H9 (cell line): Measurements from ENCODE around the gene ANK2. TPM values are rescaled to one million over a fixed set of nuclear protein-coding genes. Genes with fewer than 3 reads are reported as not detected.

Experiments
- DNase-seq: peaks from one replicate; pipeline ENCODE4 v3.0.0-alpha.2; 2017
- H2AFZ ChIP-seq: one replicate; pipeline ENCODE4 v1.6.1; 2013; ENCODE audit warnings: mild to moderate bottlenecking, low read length, control low read depth, moderate library complexity
- H2AK5ac ChIP-seq: 2 replicates; pipeline ENCODE4 v1.6.1; 2013; ENCODE audit warnings: low read length, control low read depth, mixed read lengths; ENCODE audit not compliant: insufficient read length
- H2BK120ac ChIP-seq: one replicate; pipeline ENCODE4 v1.6.1; 2013; ENCODE audit warnings: low read depth, mild to moderate bottlenecking, low read length, control low read depth, inconsistent platforms; ENCODE audit not compliant: poor library complexity, severe bottlenecking
- H2BK12ac ChIP-seq: 2 replicates; pipeline ENCODE4 v1.6.1; 2013; ENCODE audit warnings: low read length, control low read depth, mixed read lengths, low read depth; ENCODE audit not compliant: insufficient read length
- H2BK15ac ChIP-seq: 2 replicates; pipeline ENCODE4 v1.6.1; 2013; ENCODE audit warnings: low read depth, low read length, control low read depth
- H2BK20ac ChIP-seq: one replicate; pipeline ENCODE4 v1.6.1; 2013; ENCODE audit warnings: low read depth, mild to moderate bottlenecking, low read length, control low read depth, inconsistent platforms; ENCODE audit not compliant: poor library complexity, severe bottlenecking
- H2BK5ac ChIP-seq: 2 replicates; pipeline ENCODE4 v1.6.1; 2013; ENCODE audit warnings: low read length, control low read depth, mixed read lengths; ENCODE audit not compliant: insufficient read length
- H3K14ac ChIP-seq: 2 replicates; pipeline ENCODE4 v1.6.1; 2013; ENCODE audit warnings: low read length, control low read depth; ENCODE audit not compliant: insufficient read depth
- H3K18ac ChIP-seq: 2 replicates; pipeline ENCODE4 v1.6.1; 2013; ENCODE audit warnings: low read depth, mild to moderate bottlenecking, mixed read lengths, low read length, control low read depth; ENCODE audit not compliant: insufficient read length
- H3K23ac ChIP-seq: 2 replicates; pipeline ENCODE4 v1.6.1; 2013; ENCODE audit warnings: low read length, control low read depth, mixed read lengths, low read depth; ENCODE audit not compliant: insufficient read length
- H3K23me2 ChIP-seq: 2 replicates; pipeline ENCODE4 v1.6.1; 2013; ENCODE audit warnings: low read depth, mild to moderate bottlenecking, mixed read lengths, low read length, control low read depth; ENCODE audit not compliant: insufficient read length, poor library complexity, severe bottlenecking
- H3K27ac ChIP-seq: 2 replicates; pipeline ENCODE4 v1.5.1; 2013; ENCODE audit warnings: low read length, control low read depth, mixed read lengths, low read depth; ENCODE audit not compliant: insufficient read length
- H3K27me3 ChIP-seq: 2 replicates; pipeline ENCODE4 v1.6.1; 2013; ENCODE audit warnings: low read length, control low read depth, inconsistent platforms; ENCODE audit not compliant: insufficient read depth
- H3K4ac ChIP-seq: 2 replicates; pipeline ENCODE4 v1.6.1; 2013; ENCODE audit warnings: low read depth, mild to moderate bottlenecking, control low read depth, inconsistent platforms, low read length, moderate library complexity
- H3K4me1 ChIP-seq: 2 replicates; pipeline ENCODE4 v1.6.1; 2013; ENCODE audit warnings: low read length, control low read depth, inconsistent platforms; ENCODE audit not compliant: insufficient read depth
- H3K4me2 ChIP-seq: 2 replicates; pipeline ENCODE4 v1.6.1; 2013; ENCODE audit warnings: low read length, control low read depth, mixed read lengths; ENCODE audit not compliant: insufficient read length, insufficient read depth
- H3K56ac ChIP-seq: 2 replicates; pipeline ENCODE4 v1.6.1; 2013; ENCODE audit warnings: low read depth, mild to moderate bottlenecking, mixed read lengths, low read length, control low read depth; ENCODE audit not compliant: insufficient read length
- H3K79me1 ChIP-seq: 2 replicates; pipeline ENCODE4 v1.6.1; 2013; ENCODE audit warnings: low read depth, mild to moderate bottlenecking, moderate library complexity, low read length, control low read depth, inconsistent platforms; ENCODE audit not compliant: insufficient read depth, poor library complexity, severe bottlenecking
- H3K79me2 ChIP-seq: 2 replicates; pipeline ENCODE4 v1.6.1; 2013; ENCODE audit warnings: low read length, control low read depth, inconsistent platforms; ENCODE audit not compliant: insufficient read depth
- H3K9ac ChIP-seq: 2 replicates; pipeline ENCODE4 v1.6.1; 2013; ENCODE audit warnings: low read length, control low read depth, mixed read lengths; ENCODE audit not compliant: insufficient read length; ENCODE audit errors: extremely low read depth
- H3K9me3 ChIP-seq: one replicate; pipeline ENCODE4 v1.6.1; 2013; ENCODE audit warnings: low read depth, low read length, inconsistent platforms; ENCODE audit not compliant: control insufficient read depth
- H3T11ph ChIP-seq: one replicate; pipeline ENCODE4 v1.6.1; 2013; ENCODE audit warnings: mild to moderate bottlenecking, low read length, control low read depth, inconsistent platforms
- H4K20me1 ChIP-seq: one replicate; pipeline ENCODE4 v1.6.1; 2013; ENCODE audit not compliant: control insufficient read depth, insufficient read length, insufficient read depth
- H4K5ac ChIP-seq: 2 replicates; pipeline ENCODE4 v1.6.1; 2013; ENCODE audit warnings: low read depth, mild to moderate bottlenecking, mixed read lengths, low read length, control low read depth; ENCODE audit not compliant: insufficient read length
- H4K8ac ChIP-seq: replicated peaks from 2 replicates; pipeline ENCODE4 v1.6.1; 2013; ENCODE audit warnings: low read length, control low read depth, mixed read lengths, low read depth; ENCODE audit not compliant: insufficient read length
- H4K91ac ChIP-seq: 2 replicates; pipeline ENCODE4 v1.6.1; 2013; ENCODE audit warnings: low read depth, mild to moderate bottlenecking, moderate library complexity, mixed read lengths, low read length, control low read depth; ENCODE audit not compliant: insufficient read length
- H3K27ac Mint-ChIP-seq, 3 experiments: 2 replicates in 2 of 3; 3 replicates in 1 of 3; pipeline ENCODE4 v1.8.0; 2020 to 2021; ENCODE audit warnings: mixed read lengths in 3 of 3, mild to moderate bottlenecking in 1 of 3, moderate library complexity in 1 of 3
- H3K27me3 Mint-ChIP-seq: 2 replicates; pipeline ENCODE4 v1.8.0; 2021; ENCODE audit warnings: low read depth, mild to moderate bottlenecking, moderate library complexity, mixed read lengths
- H3K36me3 Mint-ChIP-seq, 3 experiments: 2 replicates in 2 of 3; 3 replicates in 1 of 3; pipeline ENCODE4 v1.8.0; 2020 to 2021; ENCODE audit warnings: low read depth in 3 of 3, mixed read lengths in 3 of 3; ENCODE audit not compliant: insufficient read depth in 1 of 3
- H3K4me1 Mint-ChIP-seq, 2 experiments: 2 replicates each; pipeline ENCODE4 v1.8.0; 2020; ENCODE audit warnings: mixed read lengths in 2 of 2
- H3K4me3 Mint-ChIP-seq, 2 experiments: 2 replicates in 1 of 2; 3 replicates in 1 of 2; pipeline ENCODE4 v1.8.0; 2020 to 2021; ENCODE audit warnings: mild to moderate bottlenecking in 2 of 2, mixed read lengths in 2 of 2, moderate library complexity in 1 of 2
- H3K9me3 Mint-ChIP-seq, 2 experiments: 2 replicates in 1 of 2; 3 replicates in 1 of 2; pipeline ENCODE4 v1.8.0; 2020; ENCODE audit warnings: mild to moderate bottlenecking in 2 of 2, mixed read lengths in 2 of 2, moderate library complexity in 1 of 2
- WGBS: extraction: QIAGEN DNeasy Blood & Tissue Kit; methylation state at CpG from one replicate; pipeline ENCODE4 v1.1.7; 2013; ENCODE audit warnings: missing lambda C conversion rate, low lambda C conversion rate, mixed read lengths; ENCODE audit not compliant: insufficient read length; ENCODE audit errors: extremely low coverage; 5-methylcytosine and 5-hydroxymethylcytosine counted together
- total RNA-seq: library from RNA; stranded (reverse); gene quantifications from 2 replicates; pipeline ENCODE4 v1.2.1, GENCODE V29; 2021
- TF ChIP-seq, protein P1 (sequence below): fragments of 200-600 bp; sonication (generic); conservative IDR thresholded peaks from 3 replicates; pipeline ENCODE4 v1.8.0; 2021; ENCODE audit warnings: antibody characterized with exemption, mild to moderate bottlenecking

Gene ANK2
- total RNA-seq, 1 experiment from 2014 or later, result 36.8 TPM

DNA sequence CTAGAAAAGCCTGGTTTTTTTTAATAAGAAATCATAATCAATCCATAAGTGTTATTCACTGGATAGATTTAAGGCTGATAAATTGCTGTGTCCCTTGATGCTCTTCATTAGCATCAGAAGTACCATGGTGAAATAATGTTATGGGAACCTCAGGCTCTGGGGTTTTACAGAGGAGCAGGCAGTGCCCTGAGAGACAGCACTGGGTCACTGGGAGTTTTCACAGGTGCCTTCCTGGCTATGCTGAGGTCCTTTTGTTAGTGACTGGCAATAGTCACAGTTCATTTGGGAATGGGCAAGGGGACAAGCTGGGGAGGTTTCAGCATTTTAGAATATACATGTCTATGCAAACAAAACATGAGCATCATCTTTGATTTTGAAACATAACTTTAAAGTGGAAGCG is 38.6 kb downstream of the ANK2 start:
- no peak overlapping the region for H3K27ac ChIP-seq
- no peaks in the 10 kb centered on the region for H3K79me2 ChIP-seq
- no peak overlapping the region for H3K9ac ChIP-seq
- peaks cover 0 to 9% of the 10 kb centered on the region in 2 experiments; a peak in 3 of 4 replicates for H3K4me1 Mint-ChIP-seq
- no peak overlapping the region for H2BK12ac ChIP-seq
- H2BK20ac ChIP-seq, result no peak overlapping the region
- H3T11ph ChIP-seq, result no peak overlapping the region
- no peak overlapping the region for H4K8ac ChIP-seq
- WGBS, result no CpG with 5 or more reads among the region's 1 CpG
- no peaks in the 10 kb centered on the region for H3K79me1 ChIP-seq
- no peaks in the 10 kb centered on the region for H4K20me1 ChIP-seq
- no peaks in the 10 kb centered on the region for H3K23me2 ChIP-seq
- no peak overlapping the region for H4K91ac ChIP-seq
- no peak overlapping the region for H3K4me3 Mint-ChIP-seq
- no peak overlapping the region for H4K5ac ChIP-seq
- no peaks in the 10 kb centered on the region for H3K9me3 Mint-ChIP-seq
- no peaks in the 10 kb centered on the region for H3K27me3 ChIP-seq
- no peak overlapping the region for H3K56ac ChIP-seq
- H3K4me1 ChIP-seq, result no peaks in the 10 kb centered on the region
- H2BK5ac ChIP-seq, result no peak overlapping the region
- H3K27ac Mint-ChIP-seq, result no peak overlapping the region; a peak in 1 of 7 replicates
- no peak overlapping the region for H2BK15ac ChIP-seq
- H3K27me3 Mint-ChIP-seq, result no peaks in the 10 kb centered on the region
- no peak overlapping the region for H3K18ac ChIP-seq
- H3K23ac ChIP-seq, result no peak overlapping the region
- H3K36me3 Mint-ChIP-seq, result no peaks in the 10 kb centered on the region
- no peak for DNase-seq
- H3K4ac ChIP-seq, result no peak overlapping the region
- H2AK5ac ChIP-seq, result no peak overlapping the region
- no peaks in the 10 kb centered on the region for H3K9me3 ChIP-seq
- no peak overlapping the region for H3K14ac ChIP-seq
- H3K4me2 ChIP-seq, result no peak overlapping the region
- TF ChIP-seq, protein P1, sequence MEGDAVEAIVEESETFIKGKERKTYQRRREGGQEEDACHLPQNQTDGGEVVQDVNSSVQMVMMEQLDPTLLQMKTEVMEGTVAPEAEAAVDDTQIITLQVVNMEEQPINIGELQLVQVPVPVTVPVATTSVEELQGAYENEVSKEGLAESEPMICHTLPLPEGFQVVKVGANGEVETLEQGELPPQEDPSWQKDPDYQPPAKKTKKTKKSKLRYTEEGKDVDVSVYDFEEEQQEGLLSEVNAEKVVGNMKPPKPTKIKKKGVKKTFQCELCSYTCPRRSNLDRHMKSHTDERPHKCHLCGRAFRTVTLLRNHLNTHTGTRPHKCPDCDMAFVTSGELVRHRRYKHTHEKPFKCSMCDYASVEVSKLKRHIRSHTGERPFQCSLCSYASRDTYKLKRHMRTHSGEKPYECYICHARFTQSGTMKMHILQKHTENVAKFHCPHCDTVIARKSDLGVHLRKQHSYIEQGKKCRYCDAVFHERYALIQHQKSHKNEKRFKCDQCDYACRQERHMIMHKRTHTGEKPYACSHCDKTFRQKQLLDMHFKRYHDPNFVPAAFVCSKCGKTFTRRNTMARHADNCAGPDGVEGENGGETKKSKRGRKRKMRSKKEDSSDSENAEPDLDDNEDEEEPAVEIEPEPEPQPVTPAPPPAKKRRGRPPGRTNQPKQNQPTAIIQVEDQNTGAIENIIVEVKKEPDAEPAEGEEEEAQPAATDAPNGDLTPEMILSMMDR, result no peak
- no peak overlapping the region for H2BK120ac ChIP-seq
- no peak overlapping the region for H2AFZ ChIP-seq
